Measurements from ENCODE around the gene ZNF738.
"Not testable (repeated sequence)": the region's sequence is repeated elsewhere in the genome, so short reads cannot be mapped to it uniquely, and the experiment has no call there.

ZNF738 gene

DNA sequence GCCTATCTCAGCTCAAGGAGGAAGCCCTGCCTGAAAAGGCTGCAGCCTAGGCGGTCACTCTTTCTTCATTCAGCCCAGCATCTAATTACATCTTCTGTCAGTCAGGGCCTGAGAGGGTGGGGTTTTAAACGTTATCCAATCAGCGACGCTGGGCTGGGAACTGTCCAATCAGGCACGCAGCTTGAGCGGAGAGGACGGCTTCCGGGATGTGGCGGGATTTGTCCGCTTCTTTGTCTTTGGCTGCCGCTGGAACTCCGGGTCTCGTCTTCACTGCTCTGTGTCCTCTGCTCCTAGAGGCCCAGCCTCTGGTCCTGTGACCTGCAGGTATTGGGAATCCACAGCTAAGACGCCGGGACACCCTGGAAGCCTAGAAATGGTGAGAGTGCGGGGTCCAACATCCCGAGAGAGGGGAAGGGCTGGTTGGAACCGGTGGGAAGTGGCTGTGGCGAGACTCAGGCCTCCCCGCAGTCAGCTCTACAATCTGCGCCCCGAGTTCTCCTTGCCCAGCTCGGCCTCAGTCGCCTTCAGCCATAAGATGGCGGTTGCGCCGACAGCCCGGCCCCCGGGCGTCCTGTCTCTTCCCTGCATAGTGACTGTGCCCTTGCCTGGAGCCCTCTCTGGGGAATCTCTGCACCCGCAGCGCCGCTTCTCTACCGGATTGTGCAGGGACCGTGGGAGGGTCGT, at the start of gene ZNF738:
ZNF738 (plus strand) TSS at position 233 of the 684 bp plus-strand sequence; CDS start at position 374, 141 bp downstream.
- DNase-seq, result peak; percentile 90

DNA sequence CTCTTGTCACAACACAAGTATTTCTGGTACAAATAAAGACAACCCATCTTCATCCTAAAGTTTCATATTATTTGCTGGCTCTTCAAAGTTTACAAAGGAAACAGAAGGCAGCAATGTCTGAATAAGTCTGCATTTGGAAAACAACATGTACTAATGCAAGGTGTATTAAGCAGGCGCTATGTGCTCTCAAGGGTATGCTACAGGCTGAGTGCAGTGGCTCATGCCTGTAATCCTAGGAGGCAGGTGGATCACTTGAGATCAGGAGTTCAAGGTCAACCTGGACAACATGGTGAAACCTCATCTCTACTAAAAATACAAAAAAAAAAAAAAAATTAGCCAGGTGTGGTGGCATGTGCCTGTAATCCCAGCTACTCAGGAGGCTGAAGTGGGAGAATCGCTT, 46.0 kb upstream of the ZNF738 start:
- not testable (repeated sequence) for DNase-seq

DNA sequence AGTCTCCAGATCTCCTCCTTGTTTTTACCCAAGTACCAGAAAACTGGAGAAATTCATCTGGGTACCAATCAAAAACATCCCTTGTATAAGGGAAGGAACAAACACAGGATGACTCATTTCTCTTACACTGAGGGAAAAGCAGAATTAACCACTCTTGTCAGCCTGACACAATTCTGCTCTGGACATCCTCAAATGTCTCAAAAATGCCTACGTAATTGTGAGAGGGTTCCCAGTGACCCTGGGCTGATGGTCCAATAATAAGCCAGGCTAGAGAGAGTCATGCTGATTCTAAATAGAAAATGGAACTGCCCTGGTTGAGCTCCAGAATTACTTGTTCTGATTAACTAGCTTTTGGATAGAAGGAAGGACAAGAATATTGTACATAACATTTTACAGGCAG, 44.1 kb upstream of the ZNF738 start:
- no peak for DNase-seq

- DNase-seq, result no peak
Observed at GRCh38 chr19:21317821-21318220, 41.0 kb upstream of the ZNF738 start.

DNA sequence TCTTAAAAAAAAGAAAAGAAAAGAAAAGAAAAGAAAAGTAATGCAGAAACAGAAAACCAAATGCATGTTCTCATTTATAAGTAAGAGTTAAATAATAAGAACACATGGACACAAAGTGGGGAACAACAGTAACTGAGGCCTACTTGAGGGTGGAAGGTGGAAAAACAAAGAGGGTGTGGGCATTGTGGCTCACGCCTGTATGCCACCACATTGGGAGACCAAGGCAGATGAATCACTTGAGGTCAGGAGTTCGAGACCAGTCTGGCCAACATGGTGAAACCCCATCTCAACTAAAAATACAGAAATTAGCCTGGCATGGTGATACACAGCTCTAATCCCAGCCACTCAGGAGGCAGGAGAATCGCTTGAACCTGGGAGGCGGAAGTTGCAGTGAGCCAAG, 37.7 kb upstream of the ZNF738 start:
- DNase-seq, result no peak

GRCh38 chr19:21321996-21322395, 36.8 kb upstream of the ZNF738 start:
- DNase-seq, result no peak

- no peak for DNase-seq
Observed at GRCh38 chr19:21322528-21322927, 36.3 kb upstream of the ZNF738 start.

- no peak for DNase-seq
Observed at GRCh38 chr19:21323000-21323399, 35.8 kb upstream of the ZNF738 start.

- no peak for DNase-seq
Observed at GRCh38 chr19:21326169-21326568, 32.6 kb upstream of the ZNF738 start.

DNA sequence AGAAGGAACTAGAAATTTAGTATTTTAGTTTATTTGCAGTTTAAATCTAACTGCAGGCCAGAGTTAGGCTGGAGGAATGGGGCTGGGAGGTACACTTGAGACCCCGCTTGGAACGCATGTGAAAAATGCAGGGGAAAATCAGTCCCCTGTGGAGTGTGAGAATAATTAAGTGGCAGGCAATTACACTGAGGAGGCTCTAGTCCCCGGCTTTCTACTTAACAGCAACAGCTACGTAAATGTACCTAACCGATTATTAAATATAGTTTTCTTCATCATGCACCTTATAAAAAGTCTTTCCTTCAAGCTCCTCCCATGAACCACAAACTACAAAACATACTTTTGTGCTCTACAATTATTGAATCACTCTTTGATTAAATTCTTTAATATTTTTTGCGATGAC, 30.4 kb upstream of the ZNF738 start:
- no peak for DNase-seq

DNA sequence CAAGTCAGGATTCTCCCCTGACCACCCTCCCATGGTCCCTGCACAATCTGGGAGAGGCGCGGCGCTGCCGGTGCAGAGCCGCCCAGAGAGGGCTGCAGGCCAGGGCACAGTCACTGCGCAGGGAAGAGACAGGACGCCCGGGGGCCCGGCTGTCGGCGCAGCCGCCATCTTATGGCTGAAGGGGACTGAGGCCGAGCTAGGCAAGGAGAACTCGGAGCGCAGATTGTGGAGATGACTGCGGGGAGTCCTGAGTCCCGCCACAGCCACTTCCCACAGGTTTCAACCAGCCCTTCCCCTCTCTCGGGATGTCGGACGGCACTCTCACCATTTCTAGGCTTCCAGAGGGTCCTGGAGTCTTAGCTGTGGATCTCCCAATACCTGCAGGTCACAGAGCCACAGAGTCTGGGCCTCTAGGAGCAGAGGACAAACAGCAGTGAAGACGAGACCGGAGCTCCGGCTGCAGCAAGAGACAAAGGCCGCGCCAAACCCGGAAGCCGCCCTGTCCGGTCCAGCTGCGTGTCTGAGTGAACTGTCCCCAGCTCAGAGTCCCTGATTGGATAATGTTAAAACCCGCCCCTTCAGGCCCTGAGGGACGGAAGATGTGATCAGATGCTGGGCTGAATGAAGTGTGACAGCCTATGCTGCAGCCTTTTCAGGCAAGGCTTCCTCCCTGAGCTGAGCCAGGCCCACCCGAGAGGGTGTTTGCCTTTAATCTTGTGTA, 29.8 kb upstream of the ZNF738 start, which contains the start of gene ZNF708:
ZNF708 (minus strand) TSS at position 526 of the 721 bp plus-strand sequence; CDS start at position 328, 198 bp downstream.
- peak; percentile 71 for DNase-seq

GRCh38 chr19:21335721-21336120, 23.1 kb upstream of the ZNF738 start:
- DNase-seq, result no peak

GRCh38 chr19:21344841-21345240, 14.0 kb upstream of the ZNF738 start:
- not testable (repeated sequence) for DNase-seq

- DNase-seq, result no peak
Observed at GRCh38 chr19:21352830-21353229, 6.0 kb upstream of the ZNF738 start.

- DNase-seq, result no peak
Observed at GRCh38 chr19:21362291-21362690, 3.5 kb downstream of the ZNF738 start.

DNA sequence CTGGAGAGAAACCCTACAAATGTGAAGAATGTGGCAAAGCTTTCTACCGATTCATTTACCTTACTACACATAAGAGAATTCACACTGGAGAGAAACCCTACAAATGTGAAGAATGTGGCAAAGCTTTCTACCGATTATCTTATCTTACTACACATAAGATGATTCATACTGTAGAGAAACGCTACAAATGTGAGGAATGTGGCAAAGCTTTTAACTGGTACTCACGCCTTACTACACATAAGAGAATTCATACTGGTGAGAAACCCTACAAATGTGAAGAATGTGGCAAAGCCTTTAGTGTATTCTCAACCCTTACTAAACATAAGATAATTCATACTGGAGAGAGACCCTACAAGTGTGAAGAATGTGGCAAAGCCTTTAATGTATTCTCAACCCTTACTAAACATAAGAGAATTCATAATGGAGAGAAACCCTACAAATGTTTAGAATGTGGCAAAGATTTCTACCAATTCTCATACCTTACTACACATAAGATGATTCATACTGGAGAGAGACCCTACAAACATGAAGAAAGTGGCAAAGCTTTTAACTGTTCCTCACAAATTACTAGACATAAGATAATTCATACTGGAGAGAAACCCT, 25.3 kb downstream of the ZNF738 start:
- DNase-seq, result no peak

DNA sequence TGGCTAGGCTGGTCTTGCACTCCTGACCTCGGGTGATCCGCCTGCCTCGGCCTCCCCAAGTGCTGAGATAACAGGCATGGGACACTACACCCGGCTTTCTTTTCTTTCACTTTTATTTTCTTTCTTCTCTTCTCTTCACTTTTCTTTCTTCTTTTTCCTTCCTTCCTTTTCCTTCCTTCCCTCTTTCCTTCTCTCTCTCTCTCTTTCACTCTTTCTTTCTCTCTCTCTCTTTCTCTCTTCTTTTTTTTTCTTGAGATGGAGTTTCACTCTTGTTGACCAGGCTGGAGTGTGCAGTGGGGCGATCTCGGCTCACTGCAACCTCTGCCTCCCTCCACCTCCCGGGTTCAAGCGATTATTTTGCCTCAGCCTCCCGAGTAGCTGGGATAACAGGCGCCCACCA, 37.3 kb downstream of the ZNF738 start:
- no peak for DNase-seq

DNA sequence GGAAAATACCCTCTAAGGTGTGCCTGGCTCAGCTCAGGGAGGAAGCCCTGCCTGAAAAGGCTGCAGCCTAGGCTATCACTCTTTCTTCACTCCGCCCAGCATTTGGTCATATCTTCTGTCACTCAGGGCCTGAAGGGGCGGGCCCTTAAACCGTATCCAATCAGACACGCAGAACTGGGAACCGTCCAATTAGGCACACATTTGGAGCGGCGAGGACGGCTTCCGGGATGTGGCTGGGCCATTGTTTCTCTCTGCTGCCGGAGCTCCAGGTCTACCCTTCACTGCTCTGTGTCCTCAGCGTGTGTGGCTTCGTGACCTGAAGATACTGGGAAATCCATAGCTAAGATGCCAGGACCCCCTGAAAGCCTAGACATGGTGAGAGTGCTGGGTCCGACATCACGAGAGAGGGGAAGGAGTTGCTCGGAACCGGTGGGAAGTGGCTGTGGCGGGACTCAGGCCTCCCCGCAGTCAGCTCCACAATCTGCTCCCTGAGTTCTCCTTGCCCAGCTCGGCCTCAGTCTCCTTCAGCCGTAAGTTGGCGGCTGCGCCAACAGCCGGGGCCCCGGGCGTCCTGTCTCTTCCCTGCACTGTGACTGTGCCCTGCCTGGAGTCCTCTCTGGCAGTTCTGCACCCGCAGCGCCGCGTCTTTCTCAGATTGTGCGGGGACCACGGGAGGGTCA, 38.2 kb downstream of the ZNF738 start, which contains the start of gene ZNF493:
ZNF493 (plus strand) TSS at position 241 of the 680 bp plus-strand sequence; CDS start at position 346, 105 bp downstream.
- peak; percentile 88 for DNase-seq

DNA sequence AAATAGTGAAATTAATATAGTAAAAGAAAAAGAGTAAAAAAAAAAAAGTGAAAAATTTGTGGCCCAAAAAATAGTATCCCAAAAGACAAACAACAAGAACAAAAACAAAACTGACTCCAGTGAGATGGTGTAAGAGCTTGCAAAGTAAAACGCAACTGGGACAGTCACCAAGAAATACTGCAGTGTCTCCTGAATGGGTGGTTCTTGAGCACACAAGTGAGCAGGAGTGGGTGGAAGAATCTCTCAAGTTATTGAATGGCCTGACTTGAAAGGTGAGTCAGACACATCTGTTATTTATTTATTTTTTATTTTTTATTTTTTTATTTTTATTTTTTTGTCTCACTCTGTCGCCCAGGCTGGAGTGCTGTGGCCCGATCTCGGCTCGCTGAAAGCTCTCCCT, 40.1 kb downstream of the ZNF738 start:
- no peak for DNase-seq

GRCh38 chr19:21402303-21402985, 43.6 kb downstream of the ZNF738 start:
- no peak for DNase-seq

DNA sequence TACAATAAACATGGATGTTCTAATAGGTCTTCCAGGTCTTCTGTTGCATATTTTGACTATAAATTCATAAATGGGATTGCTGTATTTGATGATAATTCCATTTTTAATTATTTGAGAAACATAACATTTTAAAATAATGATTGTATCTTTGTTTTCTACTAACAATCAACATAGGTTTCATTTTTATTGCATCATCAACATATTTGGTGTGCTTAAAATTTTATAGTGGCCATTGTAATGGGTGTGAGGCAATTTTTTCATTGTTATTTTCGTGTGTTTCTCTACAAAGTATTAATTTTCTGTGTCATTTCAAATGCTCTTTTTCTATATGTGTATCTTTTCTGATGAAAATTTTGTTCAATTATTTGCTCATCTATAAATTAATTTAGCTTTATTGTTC, 51.4 kb downstream of the ZNF738 start:
- DNase-seq, result no peak

GRCh38 chr19:21422244-21422643, 63.4 kb downstream of the ZNF738 start:
- no peak for DNase-seq
